Left ventricle myocardium inferior (tissue), 1 donor: Measurements from ENCODE around the gene ATXN7. TPM values are rescaled to one million over a fixed set of nuclear protein-coding genes. Genes with fewer than 3 reads are reported as not detected.

Experiments used
- DNase-seq: peaks from one replicate; pipeline ENCODE4 v3.0.0-alpha.2; 2020
- H3K27ac ChIP-seq: fragments of 200-600 bp; replicated peaks from 2 replicates; pipeline ENCODE4 v1.8.0; 2021
- H3K27me3 ChIP-seq: fragments of 200-600 bp; 2 replicates; pipeline ENCODE4 v1.8.0; 2021; ENCODE audit warnings: low read depth
- H3K36me3 ChIP-seq: fragments of 200-600 bp; 2 replicates; pipeline ENCODE4 v1.8.0; 2021
- H3K4me1 ChIP-seq: fragments of 200-600 bp; 2 replicates; pipeline ENCODE4 v1.8.0; 2021
- H3K4me3 ChIP-seq: fragments of 200-600 bp; 2 replicates; pipeline ENCODE4 v1.8.0; 2021; ENCODE audit warnings: mild to moderate bottlenecking, moderate library complexity
- H3K9me3 ChIP-seq: fragments of 200-600 bp; replicated peaks from 2 replicates; pipeline ENCODE4 v1.8.0; 2021
- intact Hi-C: fragments of 100-400 bp; cut with micrococcal nuclease; formaldehyde crosslinking; loops from one replicate; pipeline ENCODE4 v1.11.0; 2022
- total RNA-seq: library from RNA; stranded (reverse); fragmentation: NEBNext Ultra II Directional; extraction: Animal tissue kit (Norgen Biotek cat#: 25700); gene quantifications from one replicate; pipeline ENCODE4 v1.2.1, GENCODE V29; 2021
- TF ChIP-seq, protein P1 (sequence below): fragments of 200-600 bp; IDR thresholded peaks from 2 replicates; pipeline ENCODE4 v1.8.0; 2021; ENCODE audit warnings: antibody characterized with exemption, mild to moderate bottlenecking, borderline replicate concordance
- donor health status: DM: no; HTN: yes; CAD: no; lungs with severe emphysema.

Gene ATXN7
- total RNA-seq, 1 donor from 2014 or later, result 12.1 TPM

DNA sequence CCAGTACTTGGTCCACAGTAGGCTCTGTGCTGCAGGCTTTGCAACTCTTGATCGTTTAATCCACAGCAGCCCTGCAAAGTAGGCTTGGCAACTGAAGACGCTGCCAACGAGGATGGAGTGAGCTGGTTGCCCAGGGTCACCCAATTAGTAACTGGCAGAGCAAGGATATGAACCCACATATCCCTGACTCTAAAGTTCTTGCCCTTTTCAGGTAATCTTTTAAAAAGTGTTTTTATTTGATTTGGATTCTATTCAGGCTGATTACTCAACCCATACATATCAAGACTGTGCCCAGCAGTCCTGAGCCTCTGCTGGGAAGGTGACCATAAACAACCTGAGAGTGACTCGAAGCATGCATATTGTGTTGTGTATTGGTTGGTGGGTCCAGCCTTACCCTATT lies 109.3 kb downstream of the ATXN7 start:
- Histone ChIP-seq H3K36me3 (no peaks in the 10 kb centered on the region), H3K9me3 (no peaks in the 10 kb centered on the region), H3K27me3 (no peaks in the 10 kb centered on the region), H3K4me1 (peaks cover 65% of the 10 kb centered on the region), H3K27ac (no peak overlapping the region), H3K4me3 (no peak overlapping the region)
- intact Hi-C loops, result no loop called here
- DNase-seq, result no peak
- TF ChIP-seq, protein P1, sequence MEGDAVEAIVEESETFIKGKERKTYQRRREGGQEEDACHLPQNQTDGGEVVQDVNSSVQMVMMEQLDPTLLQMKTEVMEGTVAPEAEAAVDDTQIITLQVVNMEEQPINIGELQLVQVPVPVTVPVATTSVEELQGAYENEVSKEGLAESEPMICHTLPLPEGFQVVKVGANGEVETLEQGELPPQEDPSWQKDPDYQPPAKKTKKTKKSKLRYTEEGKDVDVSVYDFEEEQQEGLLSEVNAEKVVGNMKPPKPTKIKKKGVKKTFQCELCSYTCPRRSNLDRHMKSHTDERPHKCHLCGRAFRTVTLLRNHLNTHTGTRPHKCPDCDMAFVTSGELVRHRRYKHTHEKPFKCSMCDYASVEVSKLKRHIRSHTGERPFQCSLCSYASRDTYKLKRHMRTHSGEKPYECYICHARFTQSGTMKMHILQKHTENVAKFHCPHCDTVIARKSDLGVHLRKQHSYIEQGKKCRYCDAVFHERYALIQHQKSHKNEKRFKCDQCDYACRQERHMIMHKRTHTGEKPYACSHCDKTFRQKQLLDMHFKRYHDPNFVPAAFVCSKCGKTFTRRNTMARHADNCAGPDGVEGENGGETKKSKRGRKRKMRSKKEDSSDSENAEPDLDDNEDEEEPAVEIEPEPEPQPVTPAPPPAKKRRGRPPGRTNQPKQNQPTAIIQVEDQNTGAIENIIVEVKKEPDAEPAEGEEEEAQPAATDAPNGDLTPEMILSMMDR, result no peak

DNA sequence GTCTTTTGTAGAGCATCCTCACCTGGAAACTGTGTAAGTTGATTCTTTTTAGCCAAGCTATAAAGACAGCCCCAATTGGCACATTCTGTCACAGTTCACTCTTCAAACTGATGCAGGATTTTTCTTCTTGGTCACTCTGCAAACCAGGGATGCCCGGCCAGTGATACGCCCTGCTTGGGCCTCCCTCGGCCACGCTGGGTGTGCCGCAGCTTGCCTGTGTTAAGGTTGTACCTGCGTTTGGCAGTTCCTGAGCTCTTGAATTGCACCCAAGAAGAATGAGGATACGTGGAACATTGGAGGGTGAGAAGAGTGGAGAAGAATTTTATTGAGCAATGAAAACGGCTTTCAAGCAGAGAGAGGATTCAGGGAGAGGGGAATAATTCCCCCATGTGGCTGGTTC lies 109.7 kb downstream of the ATXN7 start:
- H3K36me3 ChIP-seq, result no peaks in the 10 kb centered on the region
- DNase-seq, result no peak
- intact Hi-C loops, result no loop called here
- TF ChIP-seq, protein P1, result no peak
- peaks cover 60% of the 10 kb centered on the region for H3K4me1 ChIP-seq
- H3K4me3 ChIP-seq, result no peak overlapping the region
- H3K27ac ChIP-seq, result no peak overlapping the region
- H3K9me3 ChIP-seq, result no peaks in the 10 kb centered on the region
- H3K27me3 ChIP-seq, result no peaks in the 10 kb centered on the region

DNA sequence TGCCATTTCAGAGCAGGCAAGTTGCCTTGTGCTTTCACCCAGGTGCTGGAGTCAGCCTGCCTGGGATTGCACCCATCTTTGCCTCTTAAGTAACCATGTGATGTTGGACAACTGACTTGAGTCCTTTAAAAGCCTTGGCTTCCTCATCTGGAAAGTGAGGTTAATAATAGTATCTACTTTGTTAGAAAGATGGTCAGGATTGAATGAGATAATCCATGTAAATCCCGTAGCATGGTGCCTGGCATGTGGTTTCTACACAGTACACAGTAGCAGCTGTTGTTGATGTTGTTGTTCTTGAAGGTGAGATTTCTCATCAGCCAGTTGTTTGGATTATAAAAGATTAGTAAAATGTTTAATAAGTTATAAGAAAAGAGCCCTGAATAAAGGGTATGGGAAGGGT lies 110.8 kb downstream of the ATXN7 start:
- intact Hi-C loops, result no loop called here
- Histone ChIP-seq H3K27ac (no peak overlapping the region), H3K4me1 (peaks cover 59% of the 10 kb centered on the region), H3K36me3 (no peaks in the 10 kb centered on the region), H3K27me3 (no peaks in the 10 kb centered on the region), H3K9me3 (no peaks in the 10 kb centered on the region), H3K4me3 (no peak overlapping the region)
- TF ChIP-seq, protein P1, result no peak
- DNase-seq, result no peak

DNA sequence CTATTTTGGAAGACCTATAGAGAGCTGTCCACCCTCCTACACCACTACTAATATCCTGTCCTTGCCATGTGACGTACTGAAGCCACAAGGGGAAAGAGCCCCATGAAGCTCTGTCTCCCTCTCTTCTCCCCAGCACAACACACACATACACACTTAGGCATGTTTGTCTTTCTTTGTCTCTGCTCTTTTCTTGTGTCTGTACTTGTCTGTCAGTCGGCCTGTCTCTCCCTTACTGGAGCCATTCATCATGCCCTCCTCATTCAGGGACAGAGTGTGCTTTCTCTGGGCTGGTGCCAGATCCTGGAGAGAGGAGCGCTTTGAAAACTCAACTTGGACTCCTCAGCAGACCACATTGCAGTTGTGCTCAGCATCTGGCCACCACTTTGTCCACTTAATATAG lies 112.1 kb downstream of the ATXN7 start:
- Histone ChIP-seq H3K9me3 (no peaks in the 10 kb centered on the region), H3K4me1 (peaks cover 48% of the 10 kb centered on the region), H3K27me3 (no peaks in the 10 kb centered on the region), H3K36me3 (peaks cover 9% of the 10 kb centered on the region), H3K27ac (peak overlapping the region; percentile 66), H3K4me3 (no peak overlapping the region)
- peak; percentile 59 for DNase-seq
- intact Hi-C loops, result no loop called here
- TF ChIP-seq, protein P1, result no peak

DNA sequence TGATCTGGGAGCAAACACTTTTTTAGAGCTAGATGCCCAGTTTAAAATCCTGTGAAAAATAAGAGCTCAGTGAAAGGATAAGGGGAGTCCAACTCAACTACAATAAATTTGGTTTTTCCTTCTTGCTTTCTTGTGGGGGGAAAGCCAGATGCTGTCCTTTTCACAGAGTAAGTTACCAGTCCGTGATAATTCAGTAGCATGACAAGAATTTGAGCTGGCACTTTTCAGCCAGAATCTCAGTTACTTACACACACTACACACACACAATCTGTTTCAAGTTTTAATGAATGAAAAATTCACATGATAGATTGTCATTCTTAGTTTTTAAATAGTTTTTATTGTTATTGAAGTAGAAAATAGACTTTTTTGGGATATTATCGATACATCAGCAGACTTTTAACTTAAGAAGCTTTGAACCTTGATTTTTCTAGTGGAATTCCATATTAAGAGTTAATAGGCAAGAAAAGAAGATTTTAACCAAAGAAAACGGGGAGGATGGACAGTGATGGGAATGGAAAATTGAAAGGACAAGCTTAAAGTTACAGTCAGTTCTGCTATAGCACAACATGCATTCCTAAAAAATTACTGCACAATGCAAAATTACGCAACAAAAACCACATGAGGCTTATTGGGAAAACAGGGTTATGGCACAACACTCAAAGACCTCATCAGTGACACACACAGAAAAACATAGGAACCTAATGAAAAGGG lies 112.6 kb downstream of the ATXN7 start:
- no peak for DNase-seq

More for the DNA sequence above, 112.6 kb downstream of the ATXN7 start:
- no peak overlapping the region for H3K4me3 ChIP-seq
- H3K36me3 ChIP-seq, result peaks cover 15% of the 10 kb centered on the region
- intact Hi-C loops, result no loop called here
- H3K4me1 ChIP-seq, result peaks cover 48% of the 10 kb centered on the region
- no peaks in the 10 kb centered on the region for H3K9me3 ChIP-seq
- TF ChIP-seq, protein P1, result no peak
- H3K27me3 ChIP-seq, result no peaks in the 10 kb centered on the region
- peak overlapping the region; percentile 66 for H3K27ac ChIP-seq
